Mesenchymal stem cell (in vitro differentiated cells and primary cell): Measurements from ENCODE around the gene TATDN3.
"Not testable (repeated sequence)": the region's sequence is repeated elsewhere in the genome, so short reads cannot be mapped to it uniquely, and the experiment has no call there.

ENCODE experiments used
- DNase-seq: peaks from one replicate; pipeline ENCODE4 v3.0.0-alpha.2; 2013
- H2AFZ ChIP-seq: one replicate; pipeline ENCODE4 v1.6.1; 2013; ENCODE audit warnings: low read depth, mild to moderate bottlenecking, control low read depth, inconsistent platforms, low read length, moderate library complexity
- H2AK5ac ChIP-seq: 2 replicates; pipeline ENCODE4 v1.6.1; 2013; ENCODE audit warnings: low read length, moderate library complexity, mild to moderate bottlenecking, inconsistent platforms; ENCODE audit not compliant: severe bottlenecking
- H2BK120ac ChIP-seq: one replicate; pipeline ENCODE4 v1.6.1; 2013; ENCODE audit warnings: low read depth, mild to moderate bottlenecking, inconsistent platforms, low read length, moderate library complexity
- H2BK12ac ChIP-seq, 2 experiments: one replicate each; pipeline ENCODE4 v1.6.1; 2013; ENCODE audit warnings: inconsistent platforms in 2 of 2, low read length in 2 of 2, mild to moderate bottlenecking in 2 of 2, moderate library complexity in 2 of 2, control low read depth in 1 of 2
- H2BK15ac ChIP-seq: one replicate; pipeline ENCODE4 v1.6.1; 2013; ENCODE audit warnings: mild to moderate bottlenecking, low read depth, inconsistent platforms; ENCODE audit not compliant: poor library complexity, severe bottlenecking
- H2BK5ac ChIP-seq: 2 replicates; pipeline ENCODE4 v1.6.1; 2013; ENCODE audit warnings: low read depth, mild to moderate bottlenecking, low read length, control low read depth, inconsistent platforms; ENCODE audit not compliant: poor library complexity, severe bottlenecking
- H3K14ac ChIP-seq, 2 experiments: one replicate each; pipeline ENCODE4 v1.6.1; 2013; ENCODE audit warnings: inconsistent platforms in 2 of 2, low read length in 2 of 2, control low read depth in 1 of 2, mild to moderate bottlenecking in 1 of 2, moderate library complexity in 1 of 2
- H3K18ac ChIP-seq, 2 experiments: one replicate each; pipeline ENCODE4 v1.6.1; 2013; ENCODE audit warnings: inconsistent platforms in 2 of 2, low read length in 2 of 2, control low read depth in 1 of 2, low read depth in 1 of 2, mild to moderate bottlenecking in 1 of 2
- H3K23ac ChIP-seq, 2 experiments: one replicate each; pipeline ENCODE4 v1.6.1; 2013; ENCODE audit warnings: inconsistent platforms in 2 of 2, low read length in 2 of 2, mild to moderate bottlenecking in 2 of 2, moderate library complexity in 2 of 2, control low read depth in 1 of 2
- H3K27ac ChIP-seq: 2 replicates; pipeline ENCODE4 v1.5.1; 2013; ENCODE audit warnings: mild to moderate bottlenecking, moderate library complexity, low read length, control low read depth, inconsistent platforms; ENCODE audit not compliant: poor library complexity, severe bottlenecking
- H3K27me3 ChIP-seq, 2 experiments: 2 replicates each; pipeline versions ENCODE4 v1.6.1 to v1.7.0; 2013; ENCODE audit warnings: low read length in 2 of 2, mild to moderate bottlenecking in 2 of 2, moderate library complexity in 2 of 2, control low read depth in 1 of 2, inconsistent platforms in 1 of 2; ENCODE audit not compliant: control insufficient read depth in 1 of 2, insufficient read depth in 1 of 2
- H3K36me3 ChIP-seq, 2 experiments: 2 replicates each; pipeline versions ENCODE4 v1.6.1 to v1.7.0; 2013; ENCODE audit warnings: low read length in 2 of 2, control low read depth in 1 of 2, inconsistent platforms in 1 of 2, low read depth in 1 of 2, mild to moderate bottlenecking in 1 of 2; ENCODE audit not compliant: insufficient read depth in 2 of 2, control insufficient read depth in 1 of 2
- H3K4ac ChIP-seq, 2 experiments: one replicate each; pipeline ENCODE4 v1.6.1; 2013; ENCODE audit warnings: inconsistent platforms in 2 of 2, low read length in 2 of 2, mild to moderate bottlenecking in 2 of 2, moderate library complexity in 2 of 2, control low read depth in 1 of 2, low read depth in 1 of 2
- H3K4me1 ChIP-seq: 2 replicates; pipeline ENCODE4 v1.6.1; 2013; ENCODE audit warnings: low read depth, low read length, control low read depth; ENCODE audit not compliant: control insufficient read depth, insufficient read depth
- H3K4me2 ChIP-seq: 2 replicates; pipeline ENCODE4 v1.6.1; 2013; ENCODE audit warnings: low read length, mild to moderate bottlenecking, inconsistent platforms; ENCODE audit not compliant: poor library complexity, severe bottlenecking
- H3K4me3 ChIP-seq, 2 experiments: 2 replicates each; pipeline versions ENCODE4 v1.5.1 to v1.7.0; 2013; ENCODE audit warnings: low read length in 2 of 2, mild to moderate bottlenecking in 2 of 2, control low read depth in 1 of 2, low read depth in 1 of 2; ENCODE audit not compliant: insufficient read depth in 1 of 2
- H3K79me1 ChIP-seq: replicated peaks from 2 replicates; pipeline ENCODE4 v1.6.1; 2013; ENCODE audit warnings: mild to moderate bottlenecking, control low read depth, low read length, inconsistent platforms; ENCODE audit not compliant: poor library complexity, severe bottlenecking
- H3K9ac ChIP-seq: 2 replicates; pipeline ENCODE4 v1.7.0; 2013; ENCODE audit warnings: mild to moderate bottlenecking, low read length, moderate library complexity
- H3K9me3 ChIP-seq: 2 replicates; pipeline ENCODE4 v1.7.0; 2013; ENCODE audit warnings: mild to moderate bottlenecking, low read length; ENCODE audit not compliant: control insufficient read depth
- H4K8ac ChIP-seq: one replicate; pipeline ENCODE4 v1.6.1; 2013; ENCODE audit warnings: inconsistent platforms, mild to moderate bottlenecking, low read length, moderate library complexity
- H4K91ac ChIP-seq: one replicate; pipeline ENCODE4 v1.6.1; 2013; ENCODE audit warnings: mild to moderate bottlenecking, low read length, inconsistent platforms
- WGBS: methylation state at CpG from one replicate; pipeline ENCODE4 v1.1.7; 2013; ENCODE audit warnings: mixed read lengths; 5-methylcytosine and 5-hydroxymethylcytosine counted together

The TATDN3 gene

DNA sequence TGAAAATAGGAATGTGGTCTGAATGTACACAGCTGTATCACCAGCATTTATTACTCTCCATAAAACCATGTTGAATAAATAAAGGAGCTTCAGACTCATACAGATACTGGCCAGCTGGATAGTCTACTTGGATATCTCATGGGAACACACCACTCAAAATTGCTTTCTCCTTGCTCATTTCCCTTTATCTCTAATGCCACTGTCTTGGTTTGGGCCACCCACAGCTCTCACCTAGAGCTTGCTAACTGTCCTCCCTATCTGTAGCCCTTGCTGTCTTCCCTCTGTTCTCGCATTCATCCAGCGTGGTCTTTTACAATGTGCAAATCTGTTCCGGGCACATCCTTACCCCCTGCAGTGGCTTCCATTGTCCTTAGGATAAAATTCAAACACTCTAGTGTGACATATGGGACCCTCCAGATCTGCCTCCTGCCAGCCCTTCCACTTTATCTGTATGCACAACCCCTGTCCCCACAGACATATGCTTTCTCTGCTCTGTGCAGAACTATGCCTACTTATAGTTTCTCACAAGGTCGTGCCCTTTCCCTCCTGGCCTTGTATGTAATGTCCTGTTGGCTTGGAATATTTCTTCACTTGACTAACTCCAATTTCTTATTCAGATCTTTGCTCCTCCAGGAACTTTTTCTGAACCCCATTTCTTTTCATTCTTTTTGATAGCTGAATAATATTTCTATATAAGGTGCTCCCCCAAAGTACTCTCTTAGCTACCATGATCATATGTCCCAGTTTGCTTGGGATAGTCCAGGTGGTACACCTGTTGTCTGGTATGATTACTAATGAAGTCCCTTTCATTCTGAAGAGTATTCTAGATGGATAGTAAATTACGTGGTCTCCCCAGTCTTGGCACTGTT is 69.3 kb downstream of the TATDN3 start:
- no peak overlapping the region for H2AK5ac ChIP-seq
- H2AFZ ChIP-seq = no peak overlapping the region
- no peak overlapping the region for H3K23ac ChIP-seq
- no peak overlapping the region for H3K18ac ChIP-seq
- H4K91ac ChIP-seq = no peak overlapping the region
- H2BK12ac ChIP-seq = no peak overlapping the region
- H3K9me3 ChIP-seq = no peaks in the 10 kb centered on the region
- no peak overlapping the region for H2BK120ac ChIP-seq
- no peak overlapping the region for H3K27ac ChIP-seq
- no peak overlapping the region for H3K9ac ChIP-seq
- H3K36me3 ChIP-seq = peaks cover 0 to 21% of the 10 kb centered on the region in 2 experiments
- peak overlapping the region; percentile 5 for H3K4me2 ChIP-seq
- H2BK5ac ChIP-seq = no peak overlapping the region
- H3K14ac ChIP-seq = no peak overlapping the region
- 39% methylated on average over 3 of the region's 5 CpGs for WGBS
- no peak overlapping the region for H3K4ac ChIP-seq
- H3K4me3 ChIP-seq = no peak overlapping the region
- DNase-seq = peak; percentile 38
- H2BK15ac ChIP-seq = no peak overlapping the region
- H3K27me3 ChIP-seq = no peaks in the 10 kb centered on the region
- peaks cover 12% of the 10 kb centered on the region for H3K4me1 ChIP-seq
- no peak overlapping the region for H4K8ac ChIP-seq
- peaks cover 16% of the 10 kb centered on the region for H3K79me1 ChIP-seq

DNA sequence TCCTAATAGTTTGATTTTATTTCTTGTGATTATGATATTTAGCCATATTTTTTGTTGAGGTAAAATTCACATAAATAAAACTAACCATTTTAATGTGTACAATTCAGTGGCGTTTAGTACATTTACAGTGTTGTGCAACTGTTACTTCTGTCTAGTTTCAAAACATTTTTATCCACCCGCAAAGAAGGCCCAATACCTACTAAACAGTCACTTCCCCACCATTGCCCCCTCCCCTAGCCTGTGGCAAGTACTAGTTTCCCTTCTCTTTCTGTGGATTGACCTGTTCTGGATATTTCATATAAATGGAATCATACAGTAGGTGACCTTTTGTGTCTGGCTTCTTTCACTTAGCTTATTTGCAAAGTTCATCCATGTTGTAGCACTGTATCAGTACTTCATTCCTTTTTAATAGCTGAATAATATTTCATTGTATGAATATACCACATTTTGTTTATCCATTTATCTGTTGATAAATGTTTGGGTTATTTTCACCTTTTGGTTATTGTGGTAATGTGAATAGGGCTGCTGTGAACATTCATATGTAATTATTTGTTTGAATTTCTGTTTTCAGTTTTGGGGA is 70.5 kb downstream of the TATDN3 start:
- H3K18ac ChIP-seq = no peak overlapping the region
- peaks cover 0 to 28% of the 10 kb centered on the region in 2 experiments for H3K36me3 ChIP-seq
- no peak overlapping the region for H2BK12ac ChIP-seq
- no peak for DNase-seq
- H2BK120ac ChIP-seq = no peak overlapping the region
- H3K4me1 ChIP-seq = peaks cover 10% of the 10 kb centered on the region
- H3K4me3 ChIP-seq = no peak overlapping the region
- no peak overlapping the region for H4K91ac ChIP-seq
- no peak overlapping the region for H3K27ac ChIP-seq
- no peak overlapping the region for H2AFZ ChIP-seq
- H3K9me3 ChIP-seq = no peaks in the 10 kb centered on the region
- 100% methylated on average over 2 of the region's 2 CpGs for WGBS
- no peaks in the 10 kb centered on the region for H3K27me3 ChIP-seq
- H4K8ac ChIP-seq = no peak overlapping the region
- no peak overlapping the region for H2BK5ac ChIP-seq
- H3K14ac ChIP-seq = no peak overlapping the region
- H3K4me2 ChIP-seq = no peak overlapping the region
- H3K79me1 ChIP-seq = peaks cover 13% of the 10 kb centered on the region
- no peak overlapping the region for H2BK15ac ChIP-seq
- H3K9ac ChIP-seq = no peak overlapping the region
- H2AK5ac ChIP-seq = no peak overlapping the region
- H3K4ac ChIP-seq = no peak overlapping the region
- no peak overlapping the region for H3K23ac ChIP-seq

DNA sequence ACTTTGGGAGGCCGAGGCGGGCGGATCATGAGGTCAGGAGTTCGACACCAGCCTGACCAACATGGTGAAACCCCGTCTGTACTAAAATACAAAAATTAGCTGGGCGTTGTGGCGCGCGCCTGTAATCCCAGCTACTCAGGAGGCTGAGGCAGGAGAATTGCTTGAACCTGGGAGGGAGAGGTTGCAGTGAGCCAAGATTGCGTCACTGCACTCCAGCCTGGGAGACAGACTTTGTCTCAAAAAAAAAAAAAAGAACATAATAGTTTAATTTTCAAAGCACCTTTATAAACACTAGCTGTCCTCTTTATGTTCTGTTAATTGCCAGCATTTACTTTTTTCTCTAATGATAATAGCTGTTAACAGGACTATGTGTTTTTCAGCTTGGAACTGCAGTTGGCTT is 71.7 kb downstream of the TATDN3 start:
- H3K4ac ChIP-seq, H3K14ac ChIP-seq, H3K9ac ChIP-seq, H3K4me3 ChIP-seq, H4K8ac ChIP-seq, H3K18ac ChIP-seq, H2BK15ac ChIP-seq, H3K27me3 ChIP-seq, H3K9me3 ChIP-seq, H3K23ac ChIP-seq, H2BK5ac ChIP-seq, H2BK12ac ChIP-seq, H3K4me2 ChIP-seq, H2BK120ac ChIP-seq, H2AK5ac ChIP-seq, H3K4me1 ChIP-seq, H4K91ac ChIP-seq, H3K27ac ChIP-seq, H2AFZ ChIP-seq, DNase-seq: not testable (repeated sequence)
- Histone ChIP-seq H3K36me3 (peaks cover 4 to 29% of the 10 kb centered on the region in 2 experiments), H3K79me1 (peaks cover 13% of the 10 kb centered on the region)
- WGBS = 94% methylated on average over 4 of the region's 10 CpGs

DNA sequence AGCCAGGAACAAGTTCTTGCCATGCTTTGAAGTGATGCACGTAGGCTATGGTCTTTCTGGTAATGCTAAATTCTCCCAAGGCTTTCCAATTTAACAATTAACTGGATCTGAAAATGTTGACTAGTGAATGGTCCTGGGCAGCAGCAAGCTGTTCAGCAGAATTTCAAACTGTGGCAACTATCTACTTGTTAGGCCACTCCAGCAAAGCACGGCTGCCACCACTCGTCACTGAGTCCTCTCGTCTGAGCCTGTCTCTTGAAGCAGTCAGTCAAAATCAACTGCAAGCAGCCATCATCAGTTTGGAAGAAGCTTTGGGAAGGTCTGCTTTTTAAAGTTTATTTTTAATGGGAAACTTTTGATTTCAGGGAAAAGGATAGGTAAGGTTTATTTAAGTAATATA is 72.5 kb downstream of the TATDN3 start:
- Histone ChIP-seq H4K8ac (no peak overlapping the region), H3K9me3 (no peaks in the 10 kb centered on the region), H3K79me1 (peaks cover 13% of the 10 kb centered on the region), H3K27me3 (no peaks in the 10 kb centered on the region), H2AK5ac (no peak overlapping the region), H2BK15ac (no peak overlapping the region), H3K18ac (no peak overlapping the region), H2BK5ac (no peak overlapping the region), H4K91ac (no peak overlapping the region), H3K23ac (peak overlapping the region in 1 of 2 experiments; percentile 50), H3K36me3 (peaks cover 4 to 30% of the 10 kb centered on the region in 2 experiments), H3K14ac (no peak overlapping the region), H2BK120ac (no peak overlapping the region), H3K4me1 (peaks cover 4% of the 10 kb centered on the region), H2BK12ac (no peak overlapping the region), H3K4me2 (no peak overlapping the region), H3K27ac (no peak overlapping the region), H2AFZ (no peak overlapping the region), H3K9ac (no peak overlapping the region), H3K4ac (no peak overlapping the region), H3K4me3 (no peak overlapping the region)
- 97% methylated on average over 4 of the region's 4 CpGs for WGBS
- no peak for DNase-seq
